H1 (cell line): ENCODE data around the gene COL6A3. TPM values are rescaled to one million over a fixed set of nuclear protein-coding genes. Genes with fewer than 3 reads are reported as not detected.

ENCODE experiments used
- CTCF ChIA-PET: fragments of 300-600 bp; sonication (Branson Sonifier 250); formaldehyde crosslinking; loops from one replicate; lab custom pipeline; 2021; ENCODE audit not compliant: partially characterized antibody; lab: Charles Lee
- POLR2A ChIA-PET: fragments of 300-600 bp; sonication (Branson Sonifier 250); formaldehyde crosslinking; loops from one replicate; lab custom pipeline; 2021; ENCODE audit warnings: inconsistent platforms; ENCODE audit not compliant: partially characterized antibody; lab: Charles Lee
- DNase-seq, 2 experiments: peaks; one replicate each; pipeline versions ENCODE4 v3.0.0 to v3.0.0-alpha.2; 2010 to 2022; ENCODE audit warnings: low spot score in 2 of 2, low read depth in 1 of 2, mixed read lengths in 1 of 2
- FAIRE-seq: peaks from 2 replicates; lab custom pipeline; 2011; peaks lifted over from hg19 to GRCh38; lab: Jason Lieb, UNC
- H2AFZ ChIP-seq: 2 replicates; pipeline ENCODE4 v1.8.1; 2012; ENCODE audit warnings: low read length, inconsistent platforms
- H2AK5ac ChIP-seq: 2 replicates; pipeline ENCODE4 v1.6.1; 2013; ENCODE audit warnings: low read depth, low read length
- H2BK120ac ChIP-seq: replicated peaks from 2 replicates; pipeline ENCODE3; 2013; ENCODE audit warnings: low read depth, low read length, inconsistent platforms
- H2BK12ac ChIP-seq: 2 replicates; pipeline ENCODE4 v1.6.1; 2013; ENCODE audit warnings: low read depth, low read length
- H2BK15ac ChIP-seq: 2 replicates; pipeline ENCODE4 v1.6.1; 2013; ENCODE audit warnings: low read length
- H2BK20ac ChIP-seq: 2 replicates; pipeline ENCODE4 v1.6.1; 2013; ENCODE audit warnings: low read length
- H2BK5ac ChIP-seq: 2 replicates; pipeline ENCODE4 v1.6.1; 2013; ENCODE audit warnings: low read depth, low read length
- H3K14ac ChIP-seq: 2 replicates; pipeline ENCODE4 v1.6.1; 2013; ENCODE audit warnings: inconsistent platforms; ENCODE audit not compliant: insufficient read length
- H3K18ac ChIP-seq: 2 replicates; pipeline ENCODE4 v1.6.1; 2013; ENCODE audit warnings: low read length; ENCODE audit errors: extremely low read depth
- H3K23ac ChIP-seq: 2 replicates; pipeline ENCODE4 v1.6.1; 2013; ENCODE audit warnings: inconsistent platforms; ENCODE audit not compliant: insufficient read length
- H3K23me2 ChIP-seq: 2 replicates; pipeline ENCODE4 v1.6.1; 2013; ENCODE audit warnings: low read depth, low read length
- H3K27ac ChIP-seq: 2 replicates; pipeline ENCODE4 v1.6.1; 2011; ENCODE audit warnings: low read depth, low read length, inconsistent platforms
- H3K27me3 ChIP-seq, 4 experiments: replicated peaks in 1 of 4; 1 replicate in 1 of 4; 2 replicates in 3 of 4; pipeline versions ENCODE4 v1.6.1 to v1.8.1; 2011 to 2013; ENCODE audit warnings: low read length in 3 of 4, mild to moderate bottlenecking in 3 of 4, inconsistent platforms in 2 of 4, mixed read lengths in 2 of 4, moderate library complexity in 1 of 4; ENCODE audit not compliant: control insufficient read depth in 3 of 4, insufficient read depth in 3 of 4; ENCODE audit errors: extremely low read depth in 1 of 4
- H3K36me3 ChIP-seq, 4 experiments: 2 replicates each; pipeline versions ENCODE4 v1.6.1 to v1.8.1; 2011 to 2013; ENCODE audit warnings: mild to moderate bottlenecking in 4 of 4, low read length in 3 of 4, moderate library complexity in 2 of 4, control low read depth in 1 of 4, inconsistent platforms in 1 of 4; ENCODE audit not compliant: insufficient read depth in 4 of 4, control insufficient read depth in 2 of 4
- H3K4ac ChIP-seq: replicated peaks from 2 replicates; pipeline ENCODE3; 2013; ENCODE audit warnings: low read length, low read depth, mixed read lengths, inconsistent platforms; ENCODE audit not compliant: insufficient read length
- H3K4me1 ChIP-seq, 4 experiments: replicated peaks in 1 of 4; 1 replicate in 1 of 4; 2 replicates in 3 of 4; pipeline versions ENCODE4 v1.6.1 to v1.8.1; 2011 to 2013; ENCODE audit warnings: low read length in 3 of 4, inconsistent platforms in 2 of 4, mixed read lengths in 1 of 4; ENCODE audit not compliant: insufficient read depth in 4 of 4, control insufficient read depth in 3 of 4
- H3K4me2 ChIP-seq, 2 experiments: 2 replicates each; pipeline versions ENCODE4 v1.6.1 to v1.8.1; 2011 to 2013; ENCODE audit warnings: low read depth in 2 of 2, low read length in 2 of 2, control low read depth in 1 of 2, inconsistent platforms in 1 of 2, mild to moderate bottlenecking in 1 of 2; ENCODE audit not compliant: insufficient read depth in 1 of 2
- H3K4me3 ChIP-seq, 4 experiments: fragments of 200-600, 300-600 bp in 1 of 4; sonication (generic), shearing (Covaris generic), sonication (Bioruptor Twin) in 1 of 4; 2 replicates each; pipeline versions ENCODE4 v1.5.1 to v1.8.1; 2011 to 2016; ENCODE audit warnings: low read length in 4 of 4, low read depth in 3 of 4, control low read depth in 2 of 4, inconsistent platforms in 2 of 4, mild to moderate bottlenecking in 2 of 4, mixed read lengths in 1 of 4, moderate library complexity in 1 of 4; ENCODE audit not compliant: insufficient read depth in 2 of 4; ENCODE audit errors: extremely low read depth in 1 of 4
- H3K56ac ChIP-seq: replicated peaks from 2 replicates; pipeline ENCODE3; 2013; ENCODE audit warnings: low read depth, mild to moderate bottlenecking, mixed read lengths, low read length, inconsistent platforms; ENCODE audit not compliant: insufficient read length
- H3K79me1 ChIP-seq: 2 replicates; pipeline ENCODE4 v1.6.1; 2013; ENCODE audit warnings: low read depth, low read length, control low read depth
- H3K79me2 ChIP-seq, 2 experiments: 2 replicates each; pipeline versions ENCODE4 v1.6.1 to v1.8.1; 2012 to 2013; ENCODE audit warnings: low read length in 2 of 2, mild to moderate bottlenecking in 2 of 2, inconsistent platforms in 1 of 2; ENCODE audit not compliant: insufficient read depth in 2 of 2, control insufficient read depth in 1 of 2
- H3K9ac ChIP-seq, 4 experiments: replicated peaks in 1 of 4; 1 replicate in 1 of 4; 2 replicates in 3 of 4; pipeline versions ENCODE4 v1.6.1 to v1.8.1; 2011 to 2013; ENCODE audit warnings: low read depth in 3 of 4, low read length in 3 of 4, control low read depth in 2 of 4, mild to moderate bottlenecking in 2 of 4, moderate library complexity in 2 of 4, inconsistent platforms in 1 of 4; ENCODE audit errors: extremely low read depth in 1 of 4
- H3K9me3 ChIP-seq, 2 experiments: 2 replicates each; pipeline versions ENCODE4 v1.6.1 to v1.8.1; 2012 to 2013; ENCODE audit warnings: mild to moderate bottlenecking in 2 of 2, moderate library complexity in 2 of 2, control low read depth in 1 of 2, inconsistent platforms in 1 of 2, low read depth in 1 of 2, low read length in 1 of 2, mixed read lengths in 1 of 2; ENCODE audit not compliant: insufficient read depth in 2 of 2
- H4K20me1 ChIP-seq, 2 experiments: replicated peaks in 1 of 2; 2 replicates each; pipeline versions ENCODE3 to v1.8.1; 2011 to 2013; ENCODE audit warnings: inconsistent platforms in 2 of 2, low read length in 2 of 2, mild to moderate bottlenecking in 1 of 2; ENCODE audit not compliant: insufficient read depth in 2 of 2, control insufficient read depth in 1 of 2
- H4K5ac ChIP-seq: 2 replicates; pipeline ENCODE4 v1.6.1; 2013; ENCODE audit warnings: low read length, low read depth, mixed read lengths, inconsistent platforms; ENCODE audit not compliant: insufficient read length
- H4K8ac ChIP-seq: 2 replicates; pipeline ENCODE4 v1.8.0; 2013; ENCODE audit warnings: mild to moderate bottlenecking, moderate library complexity, low read length, inconsistent platforms; ENCODE audit not compliant: insufficient read depth; ENCODE audit errors: extremely low read depth
- H4K91ac ChIP-seq: replicated peaks from 2 replicates; pipeline ENCODE3; 2013; ENCODE audit warnings: low read length, mixed read lengths, inconsistent platforms; ENCODE audit not compliant: insufficient read length
- GTF2F1 ChIP-seq: IDR thresholded peaks from 2 replicates; pipeline ENCODE4 v1.6.1; 2012; ENCODE audit warnings: low read depth, low read length, improper control_type of control experiment, borderline replicate concordance
- RAD21 ChIP-seq, 2 experiments: IDR thresholded peaks in 1 of 2; conservative IDR thresholded peaks in 1 of 2; 2 replicates each; pipeline ENCODE4 v1.6.1; 2011; ENCODE audit warnings: low read depth in 2 of 2, low read length in 2 of 2, improper control_type of control experiment in 1 of 2, inconsistent platforms in 1 of 2, mild to moderate bottlenecking in 1 of 2, moderate library complexity in 1 of 2
- WGBS, 2 experiments: shearing (Covaris generic) in 1 of 2; methylation state at CpG; one replicate each; pipeline versions ENCODE4 v1.1.6 to v1.1.7; 2013 to 2015; ENCODE audit warnings: low lambda C conversion rate in 2 of 2, mixed read lengths in 2 of 2, inconsistent platforms in 1 of 2, low coverage in 1 of 2, missing lambda C conversion rate in 1 of 2; ENCODE audit not compliant: insufficient replicate concordance in 2 of 2, insufficient coverage in 1 of 2, insufficient read length in 1 of 2; ENCODE audit errors: extremely low coverage in 1 of 2, missing lambda C conversion rate in 1 of 2; 5-methylcytosine and 5-hydroxymethylcytosine counted together
- polyA plus RNA-seq, 7 experiments: library from polyadenylated mRNA; depleted of rRNA in 3 of 7; stranded (reverse) in 5 of 7; unstranded in 2 of 7; fragments of >200 nt in 5 of 7; fragments of 200-250 nt in 2 of 7; gene quantifications; 1 replicate in 5 of 7; 2 replicates in 1 of 7; 4 replicates in 1 of 7; pipeline versions ENCODE4 v1.2.1 to v1.2.3, GENCODE V29; 2011 to 2013; ENCODE audit warnings: missing spikeins in 2 of 7, mixed read lengths in 2 of 7
- total RNA-seq: library from RNA; stranded (reverse); fragmentation: NEBNext Ultra II Directional; extraction: Animal tissue kit (Norgen Biotek cat#: 25700); gene quantifications from 2 replicates; pipeline ENCODE4 v1.2.1, GENCODE V29; 2021

The COL6A3 gene
- total and polyA plus RNA-seq, 2 of the 8 experiments (the other 6 are each of a cell fraction or from before 2014, with no cell fraction given): 1.2 to 3.4 TPM

- Histone ChIP-seq H4K91ac (no peak overlapping the region), H3K27ac (no peak overlapping the region), H3K4me2 (no peak overlapping the region), H3K56ac (no peak overlapping the region), H3K4me1 (no peaks in the 10 kb centered on the region), H2BK20ac (no peak overlapping the region), H3K14ac (no peak overlapping the region), H4K20me1 (no peaks in the 10 kb centered on the region), H3K79me1 (no peaks in the 10 kb centered on the region), H2BK5ac (no peak overlapping the region), H2AK5ac (no peak overlapping the region), H3K9ac (no peak overlapping the region), H2AFZ (0 out of 2 replicates have a peak overlapping the region, but pooled peaks have one; percentile 45), H2BK15ac (no peak overlapping the region), H3K4me3 (no peak overlapping the region), H4K8ac (no peak overlapping the region), H3K23me2 (no peaks in the 10 kb centered on the region), H3K4ac (no peak overlapping the region), H3K9me3 (peaks cover 12 to 16% of the 10 kb centered on the region in 2 experiments), H3K27me3 (0 out of 7 replicates have a peak, but pooled peaks cover 0 to 2% (median 0%) of the 10 kb centered on the region in 4 experiments), H3K18ac (no peak overlapping the region), H3K36me3 (no peaks in the 10 kb centered on the region), H2BK12ac (no peak overlapping the region), H2BK120ac (no peak overlapping the region), H4K5ac (no peak overlapping the region), H3K23ac (no peak overlapping the region), H3K79me2 (no peaks in the 10 kb centered on the region)
- TF ChIP-seq GTF2F1 (no peak), RAD21 (IDR thresholded peaks at IDR 0.05 in 1 of 2, conservative IDR thresholded peaks at IDR 0.05 in 1 of 2; ENCODE audit: low read depth in 2 of 2, low read length in 2 of 2) (peak in 1 of 2 experiments; percentile 11; a peak in 1 of 4 replicates)
- WGBS, 2 experiments: 92% methylated on average over 7 of the region's 7 CpGs; no CpG with 5 or more reads in 1 of the 2 experiments
- FAIRE-seq (no peak), DNase-seq (no peak)
- CTCF ChIA-PET: interaction anchor here (1.2 kb wide), 1 partner anchor 142 kb away, joined by 3 read pairs; no protein-coding TSS in a partner anchor
- POLR2A ChIA-PET: interaction anchor here (1.2 kb wide), 1 partner anchor 13 kb away, joined by 5 read pairs; no protein-coding TSS in a partner anchor
Measured at GRCh38 chr2:237307474-237307873, 106.5 kb downstream of the COL6A3 start.
